ENCODE data around the gene CAPN11. TPM values are rescaled to one million over a fixed set of nuclear protein-coding genes. Genes with fewer than 3 reads are reported as not detected.

CAPN11 gene
- total and polyA plus RNA-seq, 10 of the 15 experiments (the other 5 are each of a cell fraction or from before 2014, with no cell fraction given): 0.05 to 0.44 (median 0.31) TPM

DNA sequence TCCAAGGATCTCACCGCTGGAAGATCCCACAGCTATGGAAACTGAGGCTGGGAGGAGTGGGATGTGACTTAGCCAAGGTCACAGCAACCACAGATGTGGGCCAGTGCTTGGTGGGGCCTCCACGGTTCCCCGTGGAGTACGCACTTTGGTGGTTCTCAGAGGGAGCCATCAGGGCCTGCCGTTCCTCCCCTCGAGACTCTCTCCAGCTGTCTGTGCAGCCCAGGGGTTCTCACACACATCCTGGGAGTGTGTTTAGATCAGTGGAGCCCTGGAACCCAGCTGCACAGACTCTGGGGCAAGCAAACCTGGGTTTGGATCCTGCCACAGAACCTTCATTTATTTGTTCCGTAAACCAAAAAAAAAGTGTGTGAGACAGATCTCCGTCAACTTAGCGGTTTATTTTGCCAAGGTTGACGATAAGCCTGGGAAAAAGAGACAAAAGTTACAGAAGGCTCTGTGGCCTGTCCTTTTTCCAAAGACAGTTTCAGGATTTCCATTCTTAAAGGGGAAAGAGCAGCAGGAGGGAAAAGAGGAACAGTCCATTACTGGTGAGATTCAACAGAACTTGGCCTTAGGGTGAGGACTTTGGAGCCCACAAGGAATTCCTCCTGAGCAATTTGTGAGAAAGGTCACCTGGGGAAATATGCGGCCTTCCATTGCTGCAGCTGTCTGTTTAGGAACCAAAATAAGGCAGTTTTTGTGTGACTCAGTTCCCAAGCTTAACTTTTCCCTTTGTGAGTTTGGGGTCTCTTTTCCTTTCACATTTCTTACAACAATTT lies 44.5 kb downstream of the CAPN11 start (continued):
- TF ChIP-seq ZBTB40 (IDR thresholded peaks at IDR 0.05; ENCODE audit: borderline replicate concordance) (no peak), KLF5 (IDR thresholded peaks at IDR 0.05; ENCODE audit: partially characterized antibody) (no peak), POLR2AphosphoS5 (IDR thresholded peaks at IDR 0.05; ENCODE audit: low read length) (no peak), IRF5 (IDR thresholded peaks at IDR 0.05; ENCODE audit: borderline replicate concordance) (no peak)
- TF ChIP-seq, protein P1, sequence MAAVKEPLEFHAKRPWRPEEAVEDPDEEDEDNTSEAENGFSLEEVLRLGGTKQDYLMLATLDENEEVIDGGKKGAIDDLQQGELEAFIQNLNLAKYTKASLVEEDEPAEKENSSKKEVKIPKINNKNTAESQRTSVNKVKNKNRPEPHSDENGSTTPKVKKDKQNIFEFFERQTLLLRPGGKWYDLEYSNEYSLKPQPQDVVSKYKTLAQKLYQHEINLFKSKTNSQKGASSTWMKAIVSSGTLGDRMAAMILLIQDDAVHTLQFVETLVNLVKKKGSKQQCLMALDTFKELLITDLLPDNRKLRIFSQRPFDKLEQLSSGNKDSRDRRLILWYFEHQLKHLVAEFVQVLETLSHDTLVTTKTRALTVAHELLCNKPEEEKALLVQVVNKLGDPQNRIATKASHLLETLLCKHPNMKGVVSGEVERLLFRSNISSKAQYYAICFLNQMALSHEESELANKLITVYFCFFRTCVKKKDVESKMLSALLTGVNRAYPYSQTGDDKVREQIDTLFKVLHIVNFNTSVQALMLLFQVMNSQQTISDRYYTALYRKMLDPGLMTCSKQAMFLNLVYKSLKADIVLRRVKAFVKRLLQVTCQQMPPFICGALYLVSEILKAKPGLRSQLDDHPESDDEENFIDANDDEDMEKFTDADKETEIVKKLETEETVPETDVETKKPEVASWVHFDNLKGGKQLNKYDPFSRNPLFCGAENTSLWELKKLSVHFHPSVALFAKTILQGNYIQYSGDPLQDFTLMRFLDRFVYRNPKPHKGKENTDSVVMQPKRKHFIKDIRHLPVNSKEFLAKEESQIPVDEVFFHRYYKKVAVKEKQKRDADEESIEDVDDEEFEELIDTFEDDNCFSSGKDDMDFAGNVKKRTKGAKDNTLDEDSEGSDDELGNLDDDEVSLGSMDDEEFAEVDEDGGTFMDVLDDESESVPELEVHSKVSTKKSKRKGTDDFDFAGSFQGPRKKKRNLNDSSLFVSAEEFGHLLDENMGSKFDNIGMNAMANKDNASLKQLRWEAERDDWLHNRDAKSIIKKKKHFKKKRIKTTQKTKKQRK (IDR thresholded peaks at IDR 0.05; ENCODE audit: low read depth, low read length): no peak

All from GM12878 (cell line).